IMR-90 (cell line): ENCODE measurements around the gene BMERB1. TPM values are rescaled to one million over a fixed set of nuclear protein-coding genes. Genes with fewer than 3 reads are reported as not detected.

Source experiments
- ATAC-seq: fragments of 200-7000 bp; cut with Tn5 transposase; 2 replicates; pipeline ENCODE4 v1.9.1; 2020; ENCODE audit warnings: low read depth, mild to moderate bottlenecking, moderate library complexity
- BruUV-seq: library from RNA; stranded (reverse); fragments of 400-500 nt; replicated peaks from 2 replicates; lab custom pipeline; 2021; lab: Mats Ljungman, UMichigan
- CTCF ChIA-PET: fragments of 300-600 bp; formaldehyde crosslinking; extraction: SDS; loops from one replicate; lab custom pipeline; 2021; ENCODE audit warnings: antibody characterized with exemption; lab: Yijun Ruan, JAX
- POLR2A ChIA-PET: fragments of 300-600 bp; sonication (Branson Sonifier 250); formaldehyde crosslinking; loops from one replicate; lab custom pipeline; 2022; ENCODE audit warnings: antibody characterized with exemption; ENCODE audit not compliant: unreplicated experiment; lab: Charles Lee
- DNase-seq: peaks from one replicate; pipeline ENCODE4 v3.0.0; 2013
- H2AFZ ChIP-seq: replicated peaks from 2 replicates; pipeline ENCODE3; 2013; ENCODE audit warnings: low read length, mild to moderate bottlenecking; ENCODE audit not compliant: poor library complexity
- H2AK5ac ChIP-seq: 2 replicates; pipeline ENCODE4 v1.6.1; 2013; ENCODE audit warnings: low read depth, low read length, inconsistent platforms
- H2AK9ac ChIP-seq: replicated peaks from 2 replicates; pipeline ENCODE3; 2013; ENCODE audit warnings: mild to moderate bottlenecking, low read depth, low read length, moderate library complexity; ENCODE audit not compliant: poor library complexity
- H2BK120ac ChIP-seq: 2 replicates; pipeline ENCODE4 v1.6.1; 2013; ENCODE audit warnings: low read depth, low read length, inconsistent platforms
- H2BK15ac ChIP-seq: 3 replicates; pipeline ENCODE4 v1.6.1; 2013; ENCODE audit warnings: low read depth, low read length, inconsistent platforms
- H2BK20ac ChIP-seq: 2 replicates; pipeline ENCODE4 v1.6.1; 2013; ENCODE audit warnings: low read depth, mild to moderate bottlenecking, inconsistent platforms, low read length, moderate library complexity
- H2BK5ac ChIP-seq: 2 replicates; pipeline ENCODE4 v1.6.1; 2013; ENCODE audit warnings: mild to moderate bottlenecking, low read depth, low read length, inconsistent platforms; ENCODE audit not compliant: poor library complexity, severe bottlenecking
- H3K14ac ChIP-seq: replicated peaks from 2 replicates; pipeline ENCODE4 v1.6.1; 2013; ENCODE audit warnings: low read depth, low read length, inconsistent platforms
- H3K18ac ChIP-seq: 2 replicates; pipeline ENCODE4 v1.6.1; 2013; ENCODE audit warnings: low read depth, low read length, control low read depth
- H3K23ac ChIP-seq: 2 replicates; pipeline ENCODE4 v1.6.1; 2013; ENCODE audit warnings: low read depth, low read length, inconsistent platforms
- H3K27ac ChIP-seq: 2 replicates; pipeline ENCODE4 v1.5.1; 2013; ENCODE audit warnings: mild to moderate bottlenecking, control low read depth, low read length; ENCODE audit not compliant: insufficient read depth
- H3K27me3 ChIP-seq: 2 replicates; pipeline ENCODE4 v1.6.1; 2013; ENCODE audit warnings: low read length; ENCODE audit not compliant: control insufficient read depth, insufficient read depth
- H3K36me3 ChIP-seq: 2 replicates; pipeline ENCODE4 v1.6.1; 2013; ENCODE audit warnings: low read length, mixed read lengths; ENCODE audit not compliant: control insufficient read depth, insufficient read depth
- H3K4ac ChIP-seq: 2 replicates; pipeline ENCODE4 v1.6.1; 2013; ENCODE audit warnings: low read depth, low read length, inconsistent platforms
- H3K4me1 ChIP-seq: 2 replicates; pipeline ENCODE4 v1.6.1; 2013; ENCODE audit warnings: low read length, mixed read lengths; ENCODE audit not compliant: control insufficient read depth, insufficient read depth
- H3K4me2 ChIP-seq: 2 replicates; pipeline ENCODE4 v1.6.1; 2013; ENCODE audit warnings: low read depth, mild to moderate bottlenecking, control low read depth, low read length, moderate library complexity
- H3K4me3 ChIP-seq: 2 replicates; pipeline ENCODE4 v1.5.1; 2013; ENCODE audit warnings: low read depth, mild to moderate bottlenecking, control low read depth, low read length, moderate library complexity; ENCODE audit not compliant: insufficient read depth
- H3K56ac ChIP-seq: 2 replicates; pipeline ENCODE4 v1.6.1; 2013; ENCODE audit warnings: low read length, inconsistent platforms; ENCODE audit not compliant: insufficient read depth; ENCODE audit errors: extremely low read depth
- H3K79me1 ChIP-seq, 2 experiments: 2 replicates each; pipeline ENCODE4 v1.6.1; 2013; ENCODE audit warnings: low read length in 2 of 2, inconsistent platforms in 1 of 2, low read depth in 1 of 2
- H3K9ac ChIP-seq: 2 replicates; pipeline ENCODE4 v1.6.1; 2013; ENCODE audit warnings: low read depth, low read length, control low read depth
- H3K9me1 ChIP-seq: 2 replicates; pipeline ENCODE4 v1.6.1; 2013; ENCODE audit warnings: low read length, inconsistent platforms; ENCODE audit not compliant: insufficient read depth
- H3K9me3 ChIP-seq: 2 replicates; pipeline ENCODE4 v1.6.1; 2013; ENCODE audit warnings: low read length; ENCODE audit not compliant: control insufficient read depth, insufficient read depth
- H4K20me1 ChIP-seq: 2 replicates; pipeline ENCODE4 v1.6.1; 2013; ENCODE audit warnings: low read length, inconsistent platforms; ENCODE audit not compliant: insufficient read depth
- H4K5ac ChIP-seq: 2 replicates; pipeline ENCODE4 v1.6.1; 2013; ENCODE audit warnings: mild to moderate bottlenecking, low read depth, low read length, control low read depth
- H4K8ac ChIP-seq, 2 experiments: 2 replicates each; pipeline ENCODE4 v1.6.1; 2013; ENCODE audit warnings: low read depth in 2 of 2, low read length in 2 of 2, control low read depth in 1 of 2, inconsistent platforms in 1 of 2
- H4K91ac ChIP-seq: 2 replicates; pipeline ENCODE4 v1.6.1; 2013; ENCODE audit warnings: low read depth, low read length, inconsistent platforms; ENCODE audit not compliant: insufficient read depth
- BHLHE40 ChIP-seq: fragments of 150-350 bp; IDR thresholded peaks from 2 replicates; pipeline ENCODE4 v1.6.1; 2016; ENCODE audit warnings: mild to moderate bottlenecking, low read depth, low read length
- CEBPB ChIP-seq: IDR thresholded peaks from 2 replicates; pipeline ENCODE4 v1.6.1; 2012; ENCODE audit warnings: low read depth, low read length, improper control_type of control experiment
- CHD1 ChIP-seq: IDR thresholded peaks from 2 replicates; pipeline ENCODE4 v1.6.1; 2012; ENCODE audit warnings: low read depth, low read length, improper control_type of control experiment
- FOS ChIP-seq: fragments of 150-350 bp; IDR thresholded peaks from 2 replicates; pipeline ENCODE4 v1.6.1; 2016; ENCODE audit warnings: low read depth, low read length
- MAFK ChIP-seq: IDR thresholded peaks from 2 replicates; pipeline ENCODE4 v1.6.1; 2012; ENCODE audit warnings: low read depth, low read length, improper control_type of control experiment
- MXI1 ChIP-seq: IDR thresholded peaks from 2 replicates; pipeline ENCODE4 v1.6.1; 2012; ENCODE audit warnings: low read depth, mild to moderate bottlenecking, low read length, moderate library complexity, borderline replicate concordance
- POLR2A ChIP-seq: IDR thresholded peaks from 2 replicates; pipeline ENCODE4 v1.6.1; 2012; ENCODE audit warnings: mild to moderate bottlenecking, low read depth, low read length
- SMC3 ChIP-seq: fragments of 150-350 bp; IDR thresholded peaks from 2 replicates; pipeline ENCODE4 v1.6.1; 2016; ENCODE audit warnings: low read depth, mild to moderate bottlenecking, antibody characterized with exemption, low read length, moderate library complexity
- WGBS, 2 experiments: methylation state at CpG; one replicate each; pipeline versions ENCODE4 v1.1.5 to v1.1.7; 2013; ENCODE audit warnings: missing lambda C conversion rate in 2 of 2; ENCODE audit not compliant: insufficient read length in 1 of 2; ENCODE audit errors: extremely low coverage in 2 of 2; 5-methylcytosine and 5-hydroxymethylcytosine counted together
- dilution Hi-C: fragments of 300-500 bp; cut with HindIII; formaldehyde crosslinking; loops from one replicate; pipeline ENCODE4 v1.14.3; 2018; ENCODE audit warnings: low sequenced_read_pairs; ENCODE audit not compliant: unreplicated experiment
- in situ Hi-C: fragments of 300-500 bp; cut with MboI; formaldehyde crosslinking; loops from 3 replicates; pipeline ENCODE4 v1.14.3; 2019; ENCODE audit warnings: low sequenced_read_pairs, inconsistent platforms, mixed read lengths
- intact Hi-C: fragments of 100-400 bp; cut with micrococcal nuclease; formaldehyde crosslinking; loops from 2 replicates; pipeline ENCODE4 v1.10.0; 2022
- polyA plus RNA-seq, 3 experiments: library from polyadenylated mRNA; depleted of rRNA; stranded (reverse); fragments of >200 nt; gene quantifications; 2 replicates each; pipeline ENCODE4 v1.2.3, GENCODE V29; 2012; ENCODE audit warnings: low replicate concordance in 1 of 3
- total RNA-seq: library from RNA; depleted of rRNA; stranded (reverse); fragments of >200 nt; gene quantifications from 2 replicates; pipeline ENCODE4 v1.2.3, GENCODE V29; 2012
- TF ChIP-seq, protein P1 (sequence below): conservative IDR thresholded peaks from 2 replicates; pipeline ENCODE4 v1.5.1; 2012; ENCODE audit warnings: mild to moderate bottlenecking, low read depth, low read length, improper control_type of control experiment
- TF ChIP-seq, protein P2 (sequence below): fragments of 150-350 bp; IDR thresholded peaks from 2 replicates; pipeline ENCODE4 v1.6.1; 2016; ENCODE audit warnings: low read depth, mild to moderate bottlenecking, low read length, moderate library complexity, borderline replicate concordance

BMERB1 gene
- total and polyA plus RNA-seq, 2 of the 4 experiments (the other 2 are of a cell fraction), result 22.6 to 32.9 TPM

DNA sequence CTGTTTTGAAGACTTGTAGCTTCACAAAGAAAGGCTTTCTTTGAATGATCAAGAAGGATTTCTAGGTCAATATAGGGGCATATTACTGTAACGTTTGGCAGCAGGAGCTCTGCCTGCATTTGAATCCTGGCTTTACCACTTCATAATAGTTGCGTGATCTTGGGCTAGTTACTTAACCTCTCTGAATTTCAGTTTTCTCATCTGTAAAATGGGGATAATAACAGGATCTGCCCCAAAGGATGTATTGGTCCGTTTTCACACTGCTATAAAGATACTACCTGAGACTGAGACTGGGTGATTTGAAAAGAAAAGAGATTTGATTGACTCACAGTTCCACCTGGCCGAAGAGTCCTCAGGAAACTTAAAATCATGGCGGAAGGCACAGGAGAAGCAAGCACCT is 12.5 kb downstream of the BMERB1 start:
- CTCF ChIA-PET, result no interaction called here
- Histone ChIP-seq H3K79me1 (peaks cover 35 to 48% of the 10 kb centered on the region in 2 experiments), H4K8ac (no peak overlapping the region), H2BK120ac (no peak overlapping the region), H3K27ac (no peak overlapping the region), H2BK20ac (no peak overlapping the region), H3K9ac (no peak overlapping the region), H3K4ac (no peak overlapping the region), H2AK5ac (no peak overlapping the region), H3K9me3 (no peaks in the 10 kb centered on the region), H2AFZ (no peak overlapping the region), H3K27me3 (no peaks in the 10 kb centered on the region), H3K14ac (no peak overlapping the region), H3K9me1 (0 out of 2 replicates have a peak, but pooled peaks cover 2% of the 10 kb centered on the region), H2BK15ac (no peak overlapping the region), H3K18ac (no peak overlapping the region), H3K4me1 (0 out of 2 replicates have a peak, but pooled peaks cover under 1% of the 10 kb centered on the region), H3K4me3 (no peak overlapping the region), H2BK5ac (no peak overlapping the region), H4K5ac (no peak overlapping the region), H4K20me1 (peaks cover 16% of the 10 kb centered on the region), H4K91ac (no peak overlapping the region), H2AK9ac (no peak overlapping the region), H3K4me2 (no peak overlapping the region), H3K56ac (no peak overlapping the region), H3K36me3 (peaks cover 2% of the 10 kb centered on the region; the same call in 1 of the 2 replicates), H3K23ac (no peak overlapping the region)
- ATAC-seq (no peak), DNase-seq (no peak)
- intact Hi-C loops (no loop called here), in situ Hi-C loops (no loop called here), dilution Hi-C loops (no loop called here)
- TF ChIP-seq BHLHE40, result no peak
- no peak for TF ChIP-seq CEBPB
- no peak for TF ChIP-seq SMC3
- no peak for TF ChIP-seq MXI1
- TF ChIP-seq, protein P1, sequence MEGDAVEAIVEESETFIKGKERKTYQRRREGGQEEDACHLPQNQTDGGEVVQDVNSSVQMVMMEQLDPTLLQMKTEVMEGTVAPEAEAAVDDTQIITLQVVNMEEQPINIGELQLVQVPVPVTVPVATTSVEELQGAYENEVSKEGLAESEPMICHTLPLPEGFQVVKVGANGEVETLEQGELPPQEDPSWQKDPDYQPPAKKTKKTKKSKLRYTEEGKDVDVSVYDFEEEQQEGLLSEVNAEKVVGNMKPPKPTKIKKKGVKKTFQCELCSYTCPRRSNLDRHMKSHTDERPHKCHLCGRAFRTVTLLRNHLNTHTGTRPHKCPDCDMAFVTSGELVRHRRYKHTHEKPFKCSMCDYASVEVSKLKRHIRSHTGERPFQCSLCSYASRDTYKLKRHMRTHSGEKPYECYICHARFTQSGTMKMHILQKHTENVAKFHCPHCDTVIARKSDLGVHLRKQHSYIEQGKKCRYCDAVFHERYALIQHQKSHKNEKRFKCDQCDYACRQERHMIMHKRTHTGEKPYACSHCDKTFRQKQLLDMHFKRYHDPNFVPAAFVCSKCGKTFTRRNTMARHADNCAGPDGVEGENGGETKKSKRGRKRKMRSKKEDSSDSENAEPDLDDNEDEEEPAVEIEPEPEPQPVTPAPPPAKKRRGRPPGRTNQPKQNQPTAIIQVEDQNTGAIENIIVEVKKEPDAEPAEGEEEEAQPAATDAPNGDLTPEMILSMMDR, result no peak
- no peak for TF ChIP-seq MAFK
- TF ChIP-seq, protein P2, sequence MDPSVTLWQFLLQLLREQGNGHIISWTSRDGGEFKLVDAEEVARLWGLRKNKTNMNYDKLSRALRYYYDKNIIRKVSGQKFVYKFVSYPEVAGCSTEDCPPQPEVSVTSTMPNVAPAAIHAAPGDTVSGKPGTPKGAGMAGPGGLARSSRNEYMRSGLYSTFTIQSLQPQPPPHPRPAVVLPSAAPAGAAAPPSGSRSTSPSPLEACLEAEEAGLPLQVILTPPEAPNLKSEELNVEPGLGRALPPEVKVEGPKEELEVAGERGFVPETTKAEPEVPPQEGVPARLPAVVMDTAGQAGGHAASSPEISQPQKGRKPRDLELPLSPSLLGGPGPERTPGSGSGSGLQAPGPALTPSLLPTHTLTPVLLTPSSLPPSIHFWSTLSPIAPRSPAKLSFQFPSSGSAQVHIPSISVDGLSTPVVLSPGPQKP, result no peak
- TF ChIP-seq CHD1, result no peak
- no peak for TF ChIP-seq POLR2A
- TF ChIP-seq FOS, result no peak
- WGBS, 2 experiments, result no CpG with 5 or more reads among the region's 5 CpGs
- no TSS peak for BruUV-seq
- POLR2A ChIA-PET, result no interaction called here
